HG02623 (cell line): ENCODE measurements around the gene KDM8.
A peak's percentile ranks its signal among the peaks of the same experiment; 100 is the strongest.
"Not testable (repeated sequence)": the region's sequence is repeated elsewhere in the genome, so short reads cannot be mapped to it uniquely, and the experiment has no call there.

Experiments
- ATAC-seq: cut with Tn5 transposase; IDR thresholded peaks from one replicate; pipeline ENCODE4 v1.9.1; 2021; ENCODE audit warnings: moderate library complexity; ENCODE audit not compliant: unreplicated experiment

Gene KDM8

GRCh38 chr16:27190316-27190871 lies 12.9 kb upstream of the KDM8 start:
- no peak for ATAC-seq

- ATAC-seq: no peak
Measured at GRCh38 chr16:27191352-27191924, 11.9 kb upstream of the KDM8 start.

- ATAC-seq: no peak
Measured at GRCh38 chr16:27193300-27193990, 9.9 kb upstream of the KDM8 start.

- no peak for ATAC-seq
Measured at GRCh38 chr16:27195076-27195741, 8.1 kb upstream of the KDM8 start.

GRCh38 chr16:27195941-27196595 lies 7.3 kb upstream of the KDM8 start:
- no peak for ATAC-seq

- ATAC-seq: no peak
Measured at GRCh38 chr16:27197004-27197403, 6.3 kb upstream of the KDM8 start.

GRCh38 chr16:27198451-27199234 lies 4.7 kb upstream of the KDM8 start:
- ATAC-seq: no peak

- ATAC-seq: no peak
Measured at GRCh38 chr16:27199235-27199586, 4.1 kb upstream of the KDM8 start.

- ATAC-seq: no peak
Measured at GRCh38 chr16:27199736-27200135, 3.6 kb upstream of the KDM8 start.

GRCh38 chr16:27200914-27201313 lies 2.4 kb upstream of the KDM8 start:
- ATAC-seq: not testable (repeated sequence)

- peak; percentile 57 for ATAC-seq
Measured at GRCh38 chr16:27202923-27203506, 311 bp upstream of the KDM8 start.

- no peak for ATAC-seq
Measured at GRCh38 chr16:27204312-27204915, 1.1 kb downstream of the KDM8 start.

- ATAC-seq: no peak
Measured at GRCh38 chr16:27205423-27206065, 2.2 kb downstream of the KDM8 start.

- not testable (repeated sequence) for ATAC-seq
Measured at GRCh38 chr16:27207121-27207520, 3.8 kb downstream of the KDM8 start.

- no peak for ATAC-seq
Measured at GRCh38 chr16:27208081-27208680, 4.9 kb downstream of the KDM8 start.

- ATAC-seq: no peak
Measured at GRCh38 chr16:27208796-27209195, 5.5 kb downstream of the KDM8 start.

- no peak for ATAC-seq
Measured at GRCh38 chr16:27209591-27209990, 6.3 kb downstream of the KDM8 start.

- ATAC-seq: no peak
Measured at GRCh38 chr16:27210174-27210573, 6.8 kb downstream of the KDM8 start.

- no peak for ATAC-seq
Measured at GRCh38 chr16:27211026-27211425, 7.7 kb downstream of the KDM8 start.
